A673 (cell line): ENCODE data around the gene CNOT1. TPM values are rescaled to one million over a fixed set of nuclear protein-coding genes. Genes with fewer than 3 reads are reported as not detected.
"Not testable (repeated sequence)": the region's sequence is repeated elsewhere in the genome, so short reads cannot be mapped to it uniquely, and the experiment has no call there.

ENCODE experiments used
- BruUV-seq: library from RNA; stranded (reverse); fragments of 400-500 nt; replicated peaks from 2 replicates; lab custom pipeline; 2021; lab: Mats Ljungman, UMichigan
- CTCF ChIA-PET: fragments of 300-600 bp; sonication (Branson Sonifier 250); formaldehyde crosslinking; loops from one replicate; lab custom pipeline; 2022; ENCODE audit warnings: antibody characterized with exemption; lab: Charles Lee
- POLR2A ChIA-PET: fragments of 300-600 bp; sonication (Branson Sonifier 250); formaldehyde crosslinking; loops from one replicate; lab custom pipeline; 2022; ENCODE audit warnings: antibody characterized with exemption; ENCODE audit not compliant: low non-redundant PET; lab: Charles Lee
- DNase-seq: peaks from one replicate; pipeline ENCODE4 v3.0.0-alpha.2; 2015; ENCODE audit warnings: low spot score
- H3K27ac ChIP-seq: fragments of 200-600 bp; sonication (generic); 2 replicates; pipeline ENCODE4 v1.5.1; 2016; ENCODE audit warnings: mixed run types, low read depth, mild to moderate bottlenecking, mixed read lengths, antibody characterized with exemption, low read length; ENCODE audit not compliant: poor library complexity, severe bottlenecking
- H3K27me3 ChIP-seq: fragments of 200-600 bp; sonication (generic); replicated peaks from 2 replicates; pipeline ENCODE4 v1.6.1; 2017; ENCODE audit warnings: mixed run types, low read depth, mild to moderate bottlenecking, mixed read lengths, antibody characterized with exemption, low read length; ENCODE audit not compliant: insufficient read depth, poor library complexity
- H3K36me3 ChIP-seq: fragments of 200-600 bp; sonication (generic); 2 replicates; pipeline ENCODE4 v1.6.1; 2016; ENCODE audit warnings: mixed run types, mild to moderate bottlenecking, mixed read lengths, antibody characterized with exemption, low read length; ENCODE audit not compliant: insufficient read depth, poor library complexity, severe bottlenecking
- H3K4me1 ChIP-seq: fragments of 200-600 bp; sonication (generic); 2 replicates; pipeline ENCODE4 v1.6.1; 2017; ENCODE audit warnings: mixed run types, mild to moderate bottlenecking, mixed read lengths, antibody characterized with exemption, low read length; ENCODE audit not compliant: insufficient read depth, poor library complexity, severe bottlenecking
- H3K4me3 ChIP-seq: fragments of 200-600 bp; sonication (generic); 2 replicates; pipeline ENCODE4 v1.5.1; 2016; ENCODE audit warnings: low read depth, mixed run types, mild to moderate bottlenecking, mixed read lengths, low read length; ENCODE audit not compliant: poor library complexity, severe bottlenecking
- H3K9me3 ChIP-seq: fragments of 200-600 bp; sonication (generic); 2 replicates; pipeline ENCODE4 v1.6.1; 2016; ENCODE audit warnings: mixed run types, low read depth, mild to moderate bottlenecking, mixed read lengths, antibody characterized with exemption, low read length; ENCODE audit not compliant: poor library complexity, severe bottlenecking
- EZH2 ChIP-seq: fragments of 200-600 bp; sonication (generic); IDR thresholded peaks from 2 replicates; pipeline ENCODE4 v1.6.1; 2017; ENCODE audit warnings: borderline replicate concordance, low read depth, mild to moderate bottlenecking, mixed read lengths, antibody characterized with exemption, low read length; ENCODE audit not compliant: poor library complexity, severe bottlenecking
- intact Hi-C: fragments of 100-400 bp; cut with micrococcal nuclease; formaldehyde crosslinking; loops from one replicate; pipeline ENCODE4 v1.10.0; 2022; ENCODE audit not compliant: unreplicated experiment
- total RNA-seq: library from RNA; stranded (reverse); gene quantifications from 2 replicates; pipeline ENCODE4 v1.2.3, GENCODE V29; 2021
- TF ChIP-seq, protein P1 (sequence below): fragments of 300-800, 200-600 bp; sonication (generic); conservative IDR thresholded peaks from 2 replicates; pipeline ENCODE4 v1.5.1; 2017; ENCODE audit warnings: low read depth, mild to moderate bottlenecking, antibody characterized with exemption, low read length, moderate library complexity, mixed read lengths

Gene CNOT1
- total RNA-seq, 1 experiment from 2014 or later: 255 TPM

DNA sequence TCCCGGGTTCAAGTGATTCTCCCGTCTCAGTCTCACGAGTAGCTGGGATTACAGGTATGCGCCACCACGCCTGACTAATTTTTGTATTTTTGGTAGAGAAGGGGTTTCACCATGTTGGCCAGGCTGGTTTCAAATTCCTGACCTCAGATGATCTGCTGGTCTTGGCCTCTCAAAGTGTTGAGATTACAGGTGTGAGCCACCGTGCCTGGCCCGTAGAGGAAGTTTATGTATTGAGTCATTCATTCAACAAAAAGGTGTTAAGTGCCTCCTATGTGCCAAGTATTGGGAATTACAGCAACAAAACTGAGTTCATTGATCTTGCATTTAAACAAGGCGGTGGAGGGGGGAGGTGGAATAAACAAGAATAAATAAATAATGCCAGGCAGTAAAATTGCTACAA is 10.2 kb upstream of the CNOT1 start:
- no peak overlapping the region for H3K27ac ChIP-seq
- intact Hi-C loops: loop anchor here (10.0 kb wide), 1 partner anchor 305 kb away; no protein-coding TSS in a partner anchor
- CTCF ChIA-PET: no interaction called here
- H3K27me3 ChIP-seq: no peaks in the 10 kb centered on the region
- no peaks in the 10 kb centered on the region for H3K9me3 ChIP-seq
- DNase-seq: no peak
- no peaks in the 10 kb centered on the region for H3K4me1 ChIP-seq
- POLR2A ChIA-PET: no interaction called here
- TF ChIP-seq, protein P1, sequence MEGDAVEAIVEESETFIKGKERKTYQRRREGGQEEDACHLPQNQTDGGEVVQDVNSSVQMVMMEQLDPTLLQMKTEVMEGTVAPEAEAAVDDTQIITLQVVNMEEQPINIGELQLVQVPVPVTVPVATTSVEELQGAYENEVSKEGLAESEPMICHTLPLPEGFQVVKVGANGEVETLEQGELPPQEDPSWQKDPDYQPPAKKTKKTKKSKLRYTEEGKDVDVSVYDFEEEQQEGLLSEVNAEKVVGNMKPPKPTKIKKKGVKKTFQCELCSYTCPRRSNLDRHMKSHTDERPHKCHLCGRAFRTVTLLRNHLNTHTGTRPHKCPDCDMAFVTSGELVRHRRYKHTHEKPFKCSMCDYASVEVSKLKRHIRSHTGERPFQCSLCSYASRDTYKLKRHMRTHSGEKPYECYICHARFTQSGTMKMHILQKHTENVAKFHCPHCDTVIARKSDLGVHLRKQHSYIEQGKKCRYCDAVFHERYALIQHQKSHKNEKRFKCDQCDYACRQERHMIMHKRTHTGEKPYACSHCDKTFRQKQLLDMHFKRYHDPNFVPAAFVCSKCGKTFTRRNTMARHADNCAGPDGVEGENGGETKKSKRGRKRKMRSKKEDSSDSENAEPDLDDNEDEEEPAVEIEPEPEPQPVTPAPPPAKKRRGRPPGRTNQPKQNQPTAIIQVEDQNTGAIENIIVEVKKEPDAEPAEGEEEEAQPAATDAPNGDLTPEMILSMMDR: no peak
- no peak for TF ChIP-seq EZH2
- H3K36me3 ChIP-seq: no peaks in the 10 kb centered on the region
- no peak overlapping the region for H3K4me3 ChIP-seq
- BruUV-seq: no TSS peak

DNA sequence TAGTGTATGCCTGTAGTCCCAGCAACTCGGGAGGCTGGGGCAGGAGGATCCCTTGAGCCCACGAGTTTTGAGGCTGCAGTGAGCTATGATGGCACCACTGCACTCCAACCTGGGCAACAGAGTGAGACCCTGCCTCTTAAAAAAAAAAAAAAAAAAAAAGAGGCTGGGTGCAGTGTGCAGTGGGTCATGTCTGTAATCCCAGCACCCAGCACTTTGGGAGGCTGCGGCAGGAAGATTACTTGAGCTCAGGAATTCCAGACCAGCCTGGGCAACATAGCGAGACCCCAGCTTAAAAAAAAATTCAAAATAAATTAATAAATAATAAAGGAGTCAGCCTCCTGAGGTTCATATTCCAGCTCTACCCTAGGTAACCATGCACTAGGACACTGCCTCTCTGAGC is 9.6 kb upstream of the CNOT1 start:
- Histone ChIP-seq H3K27me3 (no peaks in the 10 kb centered on the region), H3K36me3 (no peaks in the 10 kb centered on the region), H3K4me3 (no peak overlapping the region), H3K9me3 (no peaks in the 10 kb centered on the region), H3K27ac (no peak overlapping the region), H3K4me1 (no peaks in the 10 kb centered on the region)
- POLR2A ChIA-PET: no interaction called here
- no TSS peak for BruUV-seq
- CTCF ChIA-PET: no interaction called here
- TF ChIP-seq EZH2: no peak
- no peak for DNase-seq
- intact Hi-C loops: loop anchor here (10.0 kb wide), 1 partner anchor 304 kb away; no protein-coding TSS in a partner anchor

DNA sequence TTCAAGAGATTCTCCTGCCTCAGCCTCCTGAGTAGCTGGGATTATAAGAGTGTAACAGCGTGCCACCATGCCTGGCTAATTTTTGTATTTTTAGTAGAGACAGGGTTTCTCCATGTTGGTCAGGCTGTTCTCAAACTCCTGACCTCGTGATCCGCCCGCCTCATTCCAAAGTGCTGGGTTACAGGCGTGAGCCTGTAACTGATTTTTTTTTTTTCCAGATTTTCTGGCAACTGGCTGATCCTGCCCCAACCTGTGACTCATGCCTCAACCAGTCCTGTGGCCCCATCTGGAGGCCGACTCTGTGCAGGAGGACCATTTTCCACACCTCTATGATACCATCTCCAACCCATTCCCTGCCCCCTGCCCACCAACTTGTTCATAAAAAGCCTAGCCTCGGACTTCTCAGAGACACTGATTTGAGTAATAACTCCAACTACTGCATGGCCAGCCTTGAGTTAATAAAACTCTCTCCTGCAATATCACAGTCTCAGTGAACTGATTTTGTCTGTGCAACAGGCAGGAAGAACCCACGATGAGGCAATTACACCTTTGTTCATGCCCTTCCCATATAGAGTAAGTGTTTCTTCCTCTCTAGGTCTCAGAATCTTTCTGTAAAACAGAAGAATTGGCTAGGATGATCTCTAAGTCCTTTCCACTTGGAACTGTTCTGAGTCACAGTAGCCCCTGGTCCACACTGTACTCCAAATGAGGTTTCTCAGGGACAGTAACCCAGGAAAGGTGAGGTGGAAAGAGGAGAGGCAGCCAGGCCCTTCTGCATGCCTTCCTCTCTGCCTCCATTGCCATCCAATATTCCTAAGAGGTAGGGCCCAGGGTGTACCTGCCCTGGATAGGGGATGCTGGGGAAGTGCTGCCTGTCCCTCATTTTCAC is 8.8 kb upstream of the CNOT1 start:
- ChIA-PET POLR2A (no interaction called here), CTCF (no interaction called here)
- H3K36me3 ChIP-seq: no peaks in the 10 kb centered on the region
- H3K27ac ChIP-seq: no peak overlapping the region
- DNase-seq: peak; percentile 35
- no peaks in the 10 kb centered on the region for H3K4me1 ChIP-seq
- no peak overlapping the region for H3K4me3 ChIP-seq
- no peaks in the 10 kb centered on the region for H3K27me3 ChIP-seq
- BruUV-seq: no TSS peak
- intact Hi-C loops: loop anchor here (1.0 to 10.0 kb wide), 2 partner anchors 126 to 304 kb away; no protein-coding TSS in a partner anchor
- H3K9me3 ChIP-seq: no peaks in the 10 kb centered on the region
- TF ChIP-seq, protein P1: peak; percentile 41
- TF ChIP-seq EZH2: no peak

DNA sequence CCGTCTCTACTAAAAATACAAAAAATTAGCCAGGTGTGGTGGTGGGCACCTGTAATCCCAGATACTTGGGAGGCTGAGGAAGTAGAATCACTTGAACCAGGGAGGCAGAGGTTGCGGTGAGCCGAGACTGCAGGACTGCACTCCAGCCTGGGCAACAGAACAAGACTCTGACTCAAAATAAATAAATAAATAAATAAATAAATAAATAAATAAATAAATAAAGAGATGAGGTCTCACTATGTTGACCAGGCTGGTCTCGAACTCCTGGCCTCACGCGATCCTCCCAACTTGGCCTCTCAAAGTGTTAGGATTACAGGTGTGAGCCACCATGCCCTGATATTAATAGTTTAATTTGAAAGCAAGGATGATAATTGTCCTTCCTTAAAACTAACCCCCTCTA is 7.4 kb upstream of the CNOT1 start:
- DNase-seq, H3K4me3 ChIP-seq, H3K9me3 ChIP-seq, POLR2A ChIA-PET, BruUV-seq, H3K36me3 ChIP-seq, H3K27ac ChIP-seq, CTCF ChIA-PET, H3K4me1 ChIP-seq, H3K27me3 ChIP-seq: not testable (repeated sequence)
- intact Hi-C loops: loop anchor here (10.0 kb wide), 1 partner anchor 302 kb away; no protein-coding TSS in a partner anchor
